ENCODE data around the gene PSG3.
"Not testable (repeated sequence)": the region's sequence is repeated elsewhere in the genome, so short reads cannot be mapped to it uniquely, and the experiment has no call there.

PSG3 gene

DNA sequence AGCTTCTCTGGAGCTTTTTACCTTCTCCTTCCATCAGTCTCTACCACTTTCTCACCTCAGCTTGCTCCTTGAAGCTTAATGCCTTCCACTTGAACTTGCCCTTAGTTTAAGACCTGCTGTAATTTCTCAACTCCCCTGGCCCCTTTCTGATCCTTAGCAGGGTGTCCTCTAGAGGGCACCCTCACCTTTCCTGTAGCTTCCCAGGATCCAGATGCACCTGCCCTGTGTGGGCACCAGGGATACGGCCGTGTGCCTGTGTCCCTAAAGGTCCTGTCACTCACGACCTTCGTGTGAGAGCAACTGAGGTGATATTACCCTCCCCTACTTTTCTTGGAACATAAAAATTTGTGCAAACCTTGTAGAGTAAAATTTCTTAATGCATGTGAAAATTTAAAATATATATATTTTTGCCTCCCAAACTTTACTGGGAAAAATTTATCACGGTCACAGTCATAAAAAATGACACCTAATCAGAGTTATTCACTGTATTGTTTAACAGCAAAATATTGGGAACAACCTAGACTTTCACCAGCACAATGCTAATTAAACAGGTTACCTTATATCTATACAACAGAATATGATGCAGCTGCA lies 46.4 kb downstream of the PSG3 start:
- peak; percentile 39 for DNase-seq (ENCODE audit: low read depth)
- H3K4me3 ChIP-seq (ENCODE audit: low read length) = no peak overlapping the region
- TF ChIP-seq CTCF (conservative IDR thresholded peaks at IDR 0.05; ENCODE audit: low read depth, low read length) = peak; percentile 95

- no peak for DNase-seq (ENCODE audit: low read depth)
- peak; percentile 60 for TF ChIP-seq CTCF (conservative IDR thresholded peaks at IDR 0.05; ENCODE audit: low read depth, low read length)
- no peak overlapping the region for H3K4me3 ChIP-seq (ENCODE audit: low read length)
Observed at GRCh38 chr19:42683917-42684513, 56.3 kb downstream of the PSG3 start.

DNA sequence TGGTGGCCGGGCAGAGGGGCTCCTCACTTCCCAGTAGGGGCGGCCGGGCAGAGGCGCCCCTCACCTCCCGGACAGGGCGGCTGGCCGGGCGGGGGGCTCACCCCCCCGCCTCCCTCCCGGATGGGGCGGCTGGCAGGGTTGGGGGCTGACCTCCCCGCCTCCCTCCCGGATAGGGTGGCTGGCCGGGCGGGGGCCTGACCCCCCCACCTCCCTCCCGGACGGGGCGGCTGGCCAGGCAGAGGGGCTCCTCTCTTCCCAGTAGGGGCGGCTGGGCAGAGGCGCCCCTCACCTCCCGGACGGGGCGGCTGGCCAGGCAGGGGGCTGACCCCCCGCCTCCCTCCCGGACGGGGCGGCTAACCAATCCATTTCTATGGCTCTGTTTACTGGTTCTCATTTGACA lies 64.0 kb downstream of the PSG3 start:
- H3K4me3 ChIP-seq (ENCODE audit: low read length); DNase-seq (ENCODE audit: low read depth): not testable (repeated sequence)

GRCh38 chr19:42674549-42674948 lies 65.7 kb downstream of the PSG3 start:
- DNase-seq (ENCODE audit: low read depth); H3K4me3 ChIP-seq (ENCODE audit: low read length): not testable (repeated sequence)
